Central memory CD8-positive, alpha-beta T cell (primary cell): ENCODE data around the gene AGT.

Experiments
- ATAC-seq: fragments of 150-1000 bp; cut with Tn5 transposase; replicated peaks from 2 replicates; pipeline ENCODE4 v1.10.0; 2022; ENCODE audit warnings: mild to moderate bottlenecking, moderate FRiP score, moderate number of reproducible peaks; ENCODE audit not compliant: poor library complexity, severe bottlenecking; ENCODE audit errors: extremely low read depth
- DNase-seq, 2 donors: peaks; one replicate each; pipeline ENCODE4 v3.0.0; 2021; ENCODE audit warnings: low spot score in 2 of 2
- H3K27ac Mint-ChIP-seq: one replicate; pipeline ENCODE4 v1.8.0; 2022; ENCODE audit warnings: low read depth, mild to moderate bottlenecking, moderate library complexity, mixed read lengths
- H3K27me3 Mint-ChIP-seq: one replicate; pipeline ENCODE4 v1.8.0; 2022; ENCODE audit warnings: mixed read lengths
- H3K36me3 Mint-ChIP-seq: one replicate; pipeline ENCODE4 v1.8.0; 2022; ENCODE audit warnings: mild to moderate bottlenecking, moderate library complexity, mixed read lengths; ENCODE audit not compliant: insufficient read depth
- H3K4me1 Mint-ChIP-seq: one replicate; pipeline ENCODE4 v1.8.0; 2022; ENCODE audit warnings: mixed read lengths
- H3K4me3 Mint-ChIP-seq: one replicate; pipeline ENCODE4 v1.8.0; 2022; ENCODE audit warnings: mild to moderate bottlenecking, moderate library complexity, mixed read lengths
- H3K9me3 Mint-ChIP-seq: one replicate; pipeline ENCODE4 v1.8.0; 2022; ENCODE audit warnings: mixed read lengths

Gene AGT

DNA sequence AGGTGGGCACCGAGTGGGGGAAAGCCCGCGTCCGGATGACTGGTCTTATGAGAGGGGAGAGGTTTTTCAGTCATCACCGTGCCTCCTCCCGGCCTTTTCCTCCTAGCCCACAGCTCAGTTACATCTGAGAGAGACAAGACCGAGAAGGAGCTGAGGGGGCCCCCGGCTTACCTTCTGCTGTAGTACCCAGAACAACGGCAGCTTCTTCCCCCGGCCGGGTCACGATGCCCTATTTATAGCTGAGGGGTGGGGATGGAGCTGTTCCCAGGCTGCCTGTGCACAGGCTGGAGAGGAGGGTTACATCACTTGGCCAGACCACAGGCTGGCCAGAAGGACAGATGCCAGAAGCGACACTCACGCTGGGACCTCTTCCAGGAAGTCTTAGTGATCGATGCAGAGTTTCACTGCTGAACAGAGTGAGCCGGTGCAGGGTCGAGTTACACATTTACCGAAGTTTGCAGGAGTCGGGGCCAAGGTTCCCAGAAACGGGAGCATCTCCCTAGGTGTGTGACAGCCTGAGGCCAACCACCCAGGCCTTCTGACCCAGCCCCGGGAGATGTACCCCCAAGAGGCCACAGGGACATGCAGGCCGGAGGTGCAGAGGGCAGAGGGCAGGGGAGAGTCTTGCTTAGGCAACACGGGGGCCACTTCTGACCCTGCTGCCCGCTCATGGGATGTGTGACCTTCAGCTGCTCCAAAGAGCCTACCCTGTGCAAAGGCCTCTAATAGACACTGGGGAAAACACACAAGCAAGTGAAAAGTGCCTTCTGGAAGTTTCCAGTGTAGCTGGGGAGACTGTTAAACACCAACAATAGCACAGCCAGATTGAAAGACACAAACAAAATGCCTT lies at the start of gene AGT:
AGT (minus strand) TSS at position 208 of the 850 bp plus-strand sequence. CDS start 3,299 bp downstream, outside the sequence.
- H3K9me3 Mint-ChIP-seq, result no peaks in the 10 kb centered on the region
- no peak for DNase-seq
- no peak for ATAC-seq
- peaks cover 20% of the 10 kb centered on the region for H3K27me3 Mint-ChIP-seq
- H3K27ac Mint-ChIP-seq, result no peak within 1 kb of the TSS
- no peaks in the 10 kb centered on the region for H3K4me1 Mint-ChIP-seq
- H3K36me3 Mint-ChIP-seq, result peaks cover 2% of the 10 kb centered on the region
- no peak within 1 kb of the TSS for H3K4me3 Mint-ChIP-seq

DNA sequence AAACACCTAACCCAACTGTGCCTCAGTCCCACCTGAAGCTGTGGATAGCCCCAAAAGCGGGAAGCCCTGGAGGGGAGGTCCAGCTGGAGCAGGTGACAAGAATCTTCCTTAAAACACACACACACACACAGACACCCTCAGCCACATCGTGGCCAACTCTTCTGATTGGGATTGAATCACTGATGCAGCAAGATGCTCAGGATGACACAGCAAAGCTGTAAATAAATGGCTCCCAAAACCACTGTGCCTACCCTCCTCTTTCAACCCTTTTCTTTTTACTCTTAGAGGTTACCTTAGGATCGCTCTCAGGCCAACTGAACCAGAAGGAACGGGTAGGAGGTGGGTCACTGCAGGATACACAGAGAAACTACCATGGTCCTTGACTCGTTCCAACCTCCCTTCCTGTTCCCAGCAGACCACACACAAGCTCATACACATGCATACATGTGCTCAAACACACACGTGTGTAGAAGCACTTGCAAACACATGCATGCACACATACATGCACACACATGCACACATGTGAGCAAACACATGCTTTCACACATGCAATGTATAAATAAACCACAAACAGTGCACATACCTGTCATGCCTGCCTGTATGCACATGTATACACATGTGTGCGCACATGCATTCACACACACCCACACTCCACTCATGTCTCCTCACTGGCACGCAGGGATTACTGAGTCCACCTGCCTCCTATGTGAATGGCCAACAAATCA lies 47.7 kb upstream of the AGT start:
- Mint-ChIP-seq H3K9me3 (no peaks in the 10 kb centered on the region), H3K4me3 (no peak overlapping the region), H3K36me3 (no peaks in the 10 kb centered on the region), H3K4me1 (no peaks in the 10 kb centered on the region), H3K27me3 (peaks cover 30% of the 10 kb centered on the region), H3K27ac (no peak overlapping the region)
- DNase-seq, result no peak
- no peak for ATAC-seq

DNA sequence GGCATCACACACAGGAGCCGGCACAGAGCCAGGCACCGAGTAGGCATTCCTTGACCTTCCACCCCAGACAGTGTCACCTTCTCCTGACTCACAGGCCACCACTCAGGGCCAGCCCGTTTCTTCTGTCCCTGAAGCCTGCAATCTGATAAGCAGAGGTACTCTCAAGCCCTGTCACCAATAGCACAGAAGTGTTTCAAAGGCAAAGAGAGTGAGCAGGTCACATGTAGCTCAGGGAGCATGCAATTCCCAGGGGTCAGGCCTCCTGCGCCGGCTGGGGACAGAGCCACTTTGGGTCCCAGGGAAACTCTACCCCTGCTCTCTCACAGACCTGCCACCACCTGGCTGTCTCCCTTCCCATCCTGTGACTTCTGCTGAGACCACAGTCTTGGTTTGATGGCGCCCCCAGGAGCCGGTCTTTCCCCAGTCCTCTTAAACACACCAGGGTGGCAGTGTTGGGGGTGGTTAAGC lies 46.5 kb upstream of the AGT start:
- Mint-ChIP-seq H3K9me3 (no peaks in the 10 kb centered on the region), H3K4me3 (no peak overlapping the region), H3K4me1 (no peaks in the 10 kb centered on the region), H3K27me3 (peaks cover 37% of the 10 kb centered on the region), H3K27ac (no peak overlapping the region), H3K36me3 (no peaks in the 10 kb centered on the region)
- ATAC-seq, result no peak
- DNase-seq, result no peak

DNA sequence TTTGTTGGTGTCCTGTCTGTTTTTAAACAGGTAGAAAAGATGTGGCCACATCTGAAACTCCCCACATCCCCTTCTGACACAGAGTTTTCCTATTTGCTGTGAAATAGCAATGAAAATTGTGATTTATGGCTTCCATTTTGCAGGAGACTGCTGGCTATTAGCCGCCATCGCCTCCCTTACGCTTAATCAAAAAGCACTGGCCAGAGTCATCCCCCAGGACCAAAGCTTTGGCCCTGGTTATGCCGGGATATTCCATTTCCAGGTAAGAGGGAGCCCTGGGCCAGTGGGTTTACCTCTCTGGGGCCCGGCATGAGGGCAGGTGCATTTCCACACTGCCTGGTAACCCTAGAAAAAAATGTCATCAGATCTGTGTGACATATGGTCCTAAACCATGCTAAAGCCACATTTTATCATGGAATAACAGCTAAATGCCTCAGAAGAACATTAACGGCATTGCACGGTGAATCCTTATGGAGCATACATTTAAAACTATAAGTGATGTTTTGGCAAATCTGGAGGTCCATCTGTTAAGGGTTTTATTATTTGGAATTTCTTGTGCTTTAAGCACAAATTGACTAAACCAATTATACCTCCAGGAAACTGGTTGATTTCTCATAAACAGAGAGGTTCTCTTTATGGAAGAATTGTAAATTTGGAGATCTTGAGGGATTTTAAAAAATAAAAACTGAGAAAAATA lies 45.6 kb upstream of the AGT start:
- ATAC-seq, result no peak
- Mint-ChIP-seq H3K36me3 (no peaks in the 10 kb centered on the region), H3K27ac (no peak overlapping the region), H3K9me3 (no peaks in the 10 kb centered on the region), H3K4me1 (no peaks in the 10 kb centered on the region), H3K4me3 (no peak overlapping the region), H3K27me3 (peaks cover 40% of the 10 kb centered on the region)
- no peak for DNase-seq

DNA sequence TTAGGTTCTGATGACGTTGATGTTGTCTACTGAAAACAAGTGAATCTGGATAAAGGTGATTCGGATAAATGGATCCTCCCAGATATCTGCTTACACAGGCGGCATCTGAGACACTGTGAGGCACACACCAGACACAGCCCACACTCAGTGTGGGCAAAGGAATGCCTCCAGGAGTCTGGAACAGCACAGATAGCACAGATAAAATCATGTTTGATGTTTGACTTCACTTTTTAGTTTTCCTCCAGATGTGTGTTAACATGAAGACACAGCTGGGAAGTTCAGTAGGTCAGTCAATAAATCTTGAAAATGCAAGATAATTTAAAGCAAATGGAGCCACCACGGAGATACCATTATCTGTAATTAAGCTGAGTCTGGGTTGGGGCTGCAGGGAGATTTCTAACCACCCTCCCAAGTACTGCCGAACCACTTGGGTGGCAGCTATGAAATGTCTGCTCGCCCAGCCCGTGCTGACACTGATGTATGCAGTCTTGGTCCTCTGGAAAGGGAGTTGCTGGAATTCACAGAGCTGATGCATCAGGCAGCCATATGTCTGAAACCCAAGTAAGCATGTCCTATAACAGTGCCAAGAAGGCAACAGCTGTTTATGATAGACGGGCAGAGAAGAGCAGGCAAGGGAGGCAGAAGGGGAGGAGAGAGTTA lies 44.9 kb upstream of the AGT start:
- ATAC-seq (no peak), DNase-seq (no peak)
- Mint-ChIP-seq H3K27ac (no peak overlapping the region), H3K4me1 (no peaks in the 10 kb centered on the region), H3K36me3 (no peaks in the 10 kb centered on the region), H3K4me3 (no peak overlapping the region), H3K9me3 (no peaks in the 10 kb centered on the region), H3K27me3 (peaks cover 40% of the 10 kb centered on the region)

DNA sequence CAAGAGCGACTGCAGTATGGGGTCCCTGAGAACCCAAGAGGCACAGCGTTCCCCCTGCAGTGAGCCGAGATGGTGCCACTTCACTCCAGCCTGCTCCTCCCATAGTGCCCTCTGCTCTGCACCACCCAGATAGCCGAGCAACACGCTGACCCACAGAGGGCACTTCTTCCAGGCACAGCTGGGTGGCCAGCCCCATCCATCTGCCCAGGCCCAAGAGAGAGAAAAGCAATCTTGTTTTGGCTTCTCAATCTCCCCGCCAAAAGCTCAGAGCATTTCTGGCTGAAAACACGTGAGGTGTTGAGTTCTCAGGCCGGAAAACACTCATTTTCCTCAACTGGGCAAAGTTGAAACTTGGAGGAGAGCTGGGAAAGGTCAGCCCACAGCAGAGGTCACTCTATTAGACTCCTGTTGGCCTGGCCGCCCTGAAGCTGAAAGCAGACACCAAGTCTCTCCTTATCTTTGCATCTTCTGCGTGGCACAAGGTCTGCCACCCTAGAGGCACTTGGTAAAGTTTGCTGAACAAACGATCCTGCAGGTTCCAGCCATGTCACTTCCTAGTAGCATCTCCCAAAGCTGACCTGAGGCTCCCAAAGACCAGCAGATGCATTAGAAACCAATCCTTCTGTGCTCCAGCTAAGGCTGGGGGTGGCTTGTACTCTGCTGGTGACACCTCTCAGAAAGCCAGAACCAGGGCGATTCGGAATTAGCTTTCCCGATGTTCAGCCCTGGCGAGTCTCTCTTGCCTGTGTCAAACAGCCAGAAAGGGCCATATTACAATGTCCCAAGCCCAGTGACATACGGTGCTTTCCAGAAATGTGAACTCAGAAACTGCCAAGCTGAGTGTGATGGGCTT lies 44.2 kb upstream of the AGT start:
- Mint-ChIP-seq H3K27me3 (peaks cover 33% of the 10 kb centered on the region), H3K4me1 (no peaks in the 10 kb centered on the region), H3K27ac (no peak overlapping the region), H3K4me3 (no peak overlapping the region), H3K36me3 (no peaks in the 10 kb centered on the region), H3K9me3 (no peaks in the 10 kb centered on the region)
- no peak for ATAC-seq
- no peak for DNase-seq

DNA sequence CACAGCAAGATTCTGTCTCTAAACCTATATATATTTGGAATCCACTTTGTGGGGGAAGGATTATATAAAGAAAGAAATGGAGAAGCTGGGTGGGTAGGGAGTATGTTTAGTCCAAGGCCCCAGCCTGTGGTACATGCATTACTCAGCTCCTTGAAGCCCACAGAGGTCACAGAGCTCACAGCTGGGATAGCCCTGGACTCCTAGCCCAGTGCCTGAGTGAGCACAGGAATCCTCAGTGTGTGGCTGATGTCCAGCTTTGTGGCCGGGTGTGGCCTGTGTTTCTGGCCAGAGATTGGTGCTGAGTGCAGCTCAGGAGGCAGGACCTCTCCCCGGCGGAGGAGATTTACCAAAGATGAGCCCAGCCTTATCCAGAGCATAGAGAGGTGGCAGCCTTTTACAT lies 40.9 kb upstream of the AGT start:
- no peaks in the 10 kb centered on the region for H3K9me3 Mint-ChIP-seq
- H3K4me3 Mint-ChIP-seq, result no peak overlapping the region
- no peaks in the 10 kb centered on the region for H3K4me1 Mint-ChIP-seq
- H3K27me3 Mint-ChIP-seq, result peaks cover 28% of the 10 kb centered on the region
- H3K27ac Mint-ChIP-seq, result no peak overlapping the region
- DNase-seq (no peak), ATAC-seq (no peak)
- no peaks in the 10 kb centered on the region for H3K36me3 Mint-ChIP-seq

DNA sequence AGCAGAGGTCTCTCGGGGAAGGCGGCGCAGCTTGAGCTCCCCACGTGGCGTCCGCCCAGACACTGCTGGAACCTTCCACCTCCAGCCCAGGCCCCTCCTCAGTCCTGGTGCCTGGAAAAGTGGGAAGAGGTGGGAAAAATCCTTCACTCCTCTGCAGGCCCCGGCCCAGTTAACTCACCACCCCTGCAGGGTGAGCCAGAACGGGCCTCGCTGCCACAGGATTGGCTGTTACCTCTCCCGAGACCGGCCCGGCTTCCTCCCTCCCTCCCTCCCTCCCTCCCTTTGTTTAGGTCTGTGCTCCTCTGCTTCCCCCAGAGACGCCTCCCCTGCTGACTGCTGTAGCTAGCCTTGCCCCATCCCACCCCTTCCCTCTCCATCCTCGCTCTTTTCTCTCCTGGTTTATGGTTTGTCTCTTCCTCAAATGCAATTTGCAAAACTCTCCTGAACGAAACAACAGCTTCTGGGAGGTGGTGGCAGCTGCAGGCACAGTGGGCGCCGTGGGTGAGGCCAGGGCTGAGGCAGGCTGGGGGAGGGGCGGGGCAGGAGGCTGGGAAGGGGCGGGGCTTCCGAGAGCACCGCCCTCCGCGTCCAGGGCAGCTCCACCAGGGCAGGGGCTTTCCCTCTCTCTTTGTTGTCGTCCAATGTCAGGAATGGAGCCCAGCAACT lies 39.8 kb upstream of the AGT start:
- H3K4me1 Mint-ChIP-seq, result no peaks in the 10 kb centered on the region
- ATAC-seq, result no peak
- no peaks in the 10 kb centered on the region for H3K9me3 Mint-ChIP-seq
- no peak for DNase-seq
- H3K27me3 Mint-ChIP-seq, result peaks cover 25% of the 10 kb centered on the region
- H3K4me3 Mint-ChIP-seq, result no peak overlapping the region
- no peaks in the 10 kb centered on the region for H3K36me3 Mint-ChIP-seq
- H3K27ac Mint-ChIP-seq, result no peak overlapping the region

DNA sequence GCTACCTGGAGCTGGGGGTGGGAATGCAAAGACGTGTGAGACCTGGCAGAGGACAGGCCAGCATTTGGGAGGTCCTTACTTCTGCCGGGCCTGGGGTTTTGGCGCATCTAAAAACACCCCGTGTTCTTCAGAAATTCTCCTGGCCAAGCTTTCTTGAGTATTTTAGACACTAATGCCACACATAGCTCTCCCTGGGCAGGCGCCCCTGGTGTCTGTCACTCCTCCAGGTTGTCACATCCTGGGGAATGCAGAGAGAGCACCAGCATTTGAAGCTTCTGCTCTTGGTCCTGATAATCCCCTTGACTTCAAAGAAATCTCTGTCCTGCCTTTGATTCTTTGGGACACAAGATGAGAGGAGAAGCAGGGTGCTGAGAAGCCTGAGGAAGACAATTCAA lies 39.3 kb upstream of the AGT start:
- no peaks in the 10 kb centered on the region for H3K4me1 Mint-ChIP-seq
- ATAC-seq, result no peak
- no peak for DNase-seq
- peaks cover 24% of the 10 kb centered on the region for H3K27me3 Mint-ChIP-seq
- H3K4me3 Mint-ChIP-seq, result no peak overlapping the region
- no peaks in the 10 kb centered on the region for H3K9me3 Mint-ChIP-seq
- no peak overlapping the region for H3K27ac Mint-ChIP-seq
- H3K36me3 Mint-ChIP-seq, result no peaks in the 10 kb centered on the region

DNA sequence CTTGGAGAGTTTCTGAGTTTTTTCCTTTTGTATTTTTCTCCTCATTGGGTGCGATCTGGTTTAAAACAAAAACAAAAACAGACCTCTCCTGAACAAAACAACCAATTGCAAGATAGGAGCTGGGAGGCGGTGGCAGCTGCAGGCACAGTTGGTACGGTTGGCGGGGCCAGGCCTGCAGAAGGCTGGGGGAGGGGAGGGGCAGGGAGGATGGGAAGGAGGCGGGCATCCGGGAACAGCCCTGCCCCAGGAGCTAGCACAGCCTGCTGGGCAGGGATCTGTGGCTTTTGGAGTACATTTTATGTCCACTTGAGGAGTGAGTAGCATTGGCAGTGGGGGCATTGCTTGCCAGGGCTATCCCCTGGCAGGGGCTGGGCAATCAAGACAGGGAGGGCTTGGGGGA lies 38.5 kb upstream of the AGT start:
- ATAC-seq, result no peak
- no peaks in the 10 kb centered on the region for H3K36me3 Mint-ChIP-seq
- peaks cover 24% of the 10 kb centered on the region for H3K27me3 Mint-ChIP-seq
- no peak overlapping the region for H3K27ac Mint-ChIP-seq
- H3K9me3 Mint-ChIP-seq, result no peaks in the 10 kb centered on the region
- no peak overlapping the region for H3K4me3 Mint-ChIP-seq
- no peaks in the 10 kb centered on the region for H3K4me1 Mint-ChIP-seq
- DNase-seq, result no peak

DNA sequence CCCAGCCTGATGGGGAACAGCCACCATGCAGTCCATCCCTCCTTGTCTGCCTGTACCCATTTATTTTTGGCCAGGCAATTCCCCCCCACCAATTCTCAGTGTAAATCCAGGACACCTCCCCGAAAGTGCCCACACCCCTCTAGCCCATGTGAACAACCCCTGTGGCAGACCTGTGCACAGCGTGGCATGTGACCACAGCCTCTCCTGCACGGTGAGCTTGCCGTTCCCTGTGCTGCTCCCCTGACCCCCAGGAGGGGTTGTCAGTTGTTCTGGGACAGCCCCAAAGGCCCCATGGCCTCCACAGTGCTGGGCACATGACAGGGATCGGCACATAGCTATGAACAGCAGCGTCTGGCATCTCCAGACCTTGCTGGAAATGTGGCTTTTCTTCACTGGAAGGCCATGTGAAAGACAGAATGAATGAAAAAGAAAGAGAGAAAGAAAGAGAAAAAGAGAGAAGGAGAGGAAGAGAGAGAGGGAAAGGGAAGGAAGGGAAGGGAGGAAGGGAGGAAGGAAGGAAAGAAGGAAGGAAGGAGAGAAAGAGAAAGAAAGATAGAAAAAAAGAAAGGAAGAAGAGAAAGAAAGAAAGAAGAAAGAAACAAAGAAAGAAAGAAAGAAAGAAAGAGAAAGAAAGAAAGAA lies 37.2 kb upstream of the AGT start:
- H3K4me1 Mint-ChIP-seq, result no peaks in the 10 kb centered on the region
- no peaks in the 10 kb centered on the region for H3K36me3 Mint-ChIP-seq
- DNase-seq (no peak), ATAC-seq (no peak)
- no peak overlapping the region for H3K4me3 Mint-ChIP-seq
- H3K27me3 Mint-ChIP-seq, result peaks cover 24% of the 10 kb centered on the region
- H3K9me3 Mint-ChIP-seq, result no peaks in the 10 kb centered on the region
- no peak overlapping the region for H3K27ac Mint-ChIP-seq
